ENCODE data around the gene ZDHHC8. TPM values are rescaled to one million over a fixed set of nuclear protein-coding genes. Genes with fewer than 3 reads are reported as not detected.

Gene ZDHHC8
- total and polyA plus RNA-seq, 10 of the 15 experiments (the other 5 are each of a cell fraction or from before 2014, with no cell fraction given), result 0.03 to 46.3 (median 5.3) TPM

- TF ChIP-seq BHLHE40 (IDR thresholded peaks at IDR 0.05; ENCODE audit: borderline replicate concordance in 1 of 2, low read depth in 2 of 2, low read length in 1 of 2) (peak in 1 of 2 experiments; percentile 20; a peak in 1 of 4 replicates), RAD51 (IDR thresholded peaks at IDR 0.05) (peak; percentile 67; the same call in 1 of the 2 replicates)
These were observed 63.3 kb downstream of the ZDHHC8 start (continued) for GRCh38 chr22:20194681-20195593.

- ChIA-PET SMC1A (ENCODE audit: uncharacterized antibody, unreplicated experiment) (interaction anchor here (1.4 kb wide), 1 partner anchor 10 kb away, joined by 4 read pairs; no protein-coding TSS in a partner anchor), POLR2A (no interaction called here), CTCF (interaction anchor here (0.8 kb wide), 1 partner anchor 42 kb away, joined by 3 read pairs; no protein-coding TSS in a partner anchor), RAD21 (ENCODE audit: unreplicated experiment) (no interaction called here)
- no peaks in the 10 kb centered on the region for H4K20me1 ChIP-seq (ENCODE audit: control insufficient read depth, insufficient read depth)
- no peaks in the 10 kb centered on the region for H3K79me2 ChIP-seq (ENCODE audit: control insufficient read depth, insufficient read depth, low read length)
- no peaks in the 10 kb centered on the region for H3K4me1 ChIP-seq (ENCODE audit: control insufficient read depth, insufficient read depth, low read length)
- 14% methylated on average over 19 of the region's 19 CpGs for WGBS (ENCODE audit: insufficient coverage, insufficient replicate concordance, low lambda C conversion rate, missing lambda C conversion rate)
- FAIRE-seq (no peak), ATAC-seq (no peak; the same call in 2 of the 3 replicates), DNase-seq (ENCODE audit: low read depth, low spot score) (no peak)
- no peak overlapping the region for H2AFZ ChIP-seq (ENCODE audit: control insufficient read depth, low read depth, low read length)
- no peak overlapping the region for H3K9ac ChIP-seq (ENCODE audit: control insufficient read depth, insufficient read depth, low read length)
- no peak overlapping the region for H3K27ac ChIP-seq (ENCODE audit: control insufficient read depth, insufficient read depth)
- no peak overlapping the region for H3K4me3 ChIP-seq
- peaks cover 0 to 2% of the 10 kb centered on the region in 2 experiments; a peak in 3 of 4 replicates for H3K27me3 ChIP-seq (replicated peaks in 1 of 2; ENCODE audit: control insufficient read depth in 2 of 2, insufficient read depth in 2 of 2, low read length in 1 of 2)
- TF ChIP-seq MEF2B (IDR thresholded peaks at IDR 0.05; ENCODE audit: partially characterized antibody, poor library complexity, severe bottlenecking) (no peak), RCOR1 (conservative IDR thresholded peaks at IDR 0.05; ENCODE audit: low read depth, low read length) (no peak)
- in situ Hi-C loops (cut with MboI), result no loop called here
- no peaks in the 10 kb centered on the region for H3K9me3 ChIP-seq (replicated peaks; ENCODE audit: control insufficient read depth, insufficient read depth, low read length)
- no TSS peak for BruUV-seq (replicated peaks)
- no peaks in the 10 kb centered on the region for H3K36me3 ChIP-seq (ENCODE audit: control insufficient read depth in 2 of 2, insufficient read depth in 2 of 2, low read length in 1 of 2)
- no peak overlapping the region for H3K4me2 ChIP-seq (ENCODE audit: control insufficient read depth, insufficient read depth)
- intact Hi-C loops (cut with micrococcal nuclease; ENCODE audit: unreplicated experiment), result no loop called here
These were observed 64.7 kb downstream of the ZDHHC8 start for GRCh38 chr22:20196094-20196842.

MicroRNAs within 50 kb of the gene (microRNA counts, 767-probe panel; counts per million panel counts)
- microRNA hsa-miR-1306-3p, result 784 counts per million, percentile 18 among the panel's probes with 10 or more counts

Small RNAs within 50 kb of the gene (microRNA-seq; reads per million reads assigned to microRNA genes)
- gene MIR6816, result not detected

Small RNAs within 50 kb of the gene (small RNA-seq; reads per million reads assigned to genes)
- gene MIR6816, result 0.51 reads per million, percentile 9 among the genes with 10 or more reads in this experiment
- gene RF00599, result not detected

Other genes starting within 250 kb of the ZDHHC8 start
Only the 7 nearest of the 10 such genes appear.
- 0.44 and 1.0 TPM in 2 replicates for gene ARVCF, start 115.0 kb upstream of the ZDHHC8 start, total RNA-seq (2014; rRNA removed)
- gene ARVCF, start 115.0 kb upstream of the ZDHHC8 start, total RNA-seq (2014; rRNA removed; fragmentation: Illumina TruSeq; extraction: Trizol), result 0.13 and 0.32 TPM in 2 replicates
- gene ARVCF, start 115.0 kb upstream of the ZDHHC8 start, total RNA-seq (2021), result 1.8 and 1.9 TPM in 2 replicates
- 0.17 and 0.26 TPM in 2 replicates for gene ARVCF, start 115.0 kb upstream of the ZDHHC8 start, polyA plus RNA-seq (2011; rRNA removed)
- gene ARVCF, start 115.0 kb upstream of the ZDHHC8 start, polyA plus RNA-seq (2014; fragmentation: Illumina TruSeq; extraction: Trizol), result 0.13 and 0.21 TPM in 2 replicates
- not detected for gene ARVCF, start 115.0 kb upstream of the ZDHHC8 start, polyA plus RNA-seq (2014; fragmentation: Nextera tagmentation; extraction: Ambion mirVana)
- gene ARVCF, start 115.0 kb upstream of the ZDHHC8 start, polyA plus RNA-seq (2014; rRNA removed), result 1.00 and 2.6 TPM in 2 replicates
- gene ARVCF, start 115.0 kb upstream of the ZDHHC8 start, polyA plus RNA-seq (2016; fragmentation: Nextera tagmentation; extraction: Ambion mirVana), result 1 to 10 TPM; 1.0 to 1.3 TPM
- gene TANGO2, start 110.7 kb upstream of the ZDHHC8 start, total RNA-seq (2014; rRNA removed), result 24.2 and 25.6 TPM in 2 replicates
- 14.2 and 17.5 TPM in 2 replicates for gene TANGO2, start 110.7 kb upstream of the ZDHHC8 start, total RNA-seq (2014; rRNA removed; fragmentation: Illumina TruSeq; extraction: Trizol)
- 19.4 and 22.2 TPM in 2 replicates for gene TANGO2, start 110.7 kb upstream of the ZDHHC8 start, total RNA-seq (2021)
- gene TANGO2, start 110.7 kb upstream of the ZDHHC8 start, polyA plus RNA-seq (2011; rRNA removed), result 9.7 and 21.0 TPM in 2 replicates
- gene TANGO2, start 110.7 kb upstream of the ZDHHC8 start, polyA plus RNA-seq (2014; fragmentation: Illumina TruSeq; extraction: Trizol), result 11.6 and 19.8 TPM in 2 replicates
- gene TANGO2, start 110.7 kb upstream of the ZDHHC8 start, polyA plus RNA-seq (2014; fragmentation: Nextera tagmentation; extraction: Ambion mirVana), result 1 to 10 TPM; 4.0 to 5.0 TPM
- 23.1 and 26.7 TPM in 2 replicates for gene TANGO2, start 110.7 kb upstream of the ZDHHC8 start, polyA plus RNA-seq (2014; rRNA removed)
- 10 to 100 TPM; 20.8 to 24.8 TPM for gene TANGO2, start 110.7 kb upstream of the ZDHHC8 start, polyA plus RNA-seq (2016; fragmentation: Nextera tagmentation; extraction: Ambion mirVana)
- 24.1 and 28.5 TPM in 2 replicates for gene DGCR8, start 51.6 kb upstream of the ZDHHC8 start, total RNA-seq (2014; rRNA removed)
- 15.4 and 17.3 TPM in 2 replicates for gene DGCR8, start 51.6 kb upstream of the ZDHHC8 start, total RNA-seq (2014; rRNA removed; fragmentation: Illumina TruSeq; extraction: Trizol)
- 33.0 and 35.1 TPM in 2 replicates for gene DGCR8, start 51.6 kb upstream of the ZDHHC8 start, total RNA-seq (2021)
- gene DGCR8, start 51.6 kb upstream of the ZDHHC8 start, polyA plus RNA-seq (2011; rRNA removed), result 15.0 and 17.1 TPM in 2 replicates
- 14.1 and 17.9 TPM in 2 replicates for gene DGCR8, start 51.6 kb upstream of the ZDHHC8 start, polyA plus RNA-seq (2014; fragmentation: Illumina TruSeq; extraction: Trizol)
- gene DGCR8, start 51.6 kb upstream of the ZDHHC8 start, polyA plus RNA-seq (2014; fragmentation: Nextera tagmentation; extraction: Ambion mirVana), result 1 to 10 TPM; 1.2 to 2.5 TPM
- 27.8 and 29.7 TPM in 2 replicates for gene DGCR8, start 51.6 kb upstream of the ZDHHC8 start, polyA plus RNA-seq (2014; rRNA removed)
- 10 to 100 TPM; 12.9 to 16.9 TPM for gene DGCR8, start 51.6 kb upstream of the ZDHHC8 start, polyA plus RNA-seq (2016; fragmentation: Nextera tagmentation; extraction: Ambion mirVana)
- 415 and 441 TPM in 2 replicates for gene RANBP1, start 15.7 kb upstream of the ZDHHC8 start, total RNA-seq (2014; rRNA removed)
- 365 and 396 TPM in 2 replicates for gene RANBP1, start 15.7 kb upstream of the ZDHHC8 start, total RNA-seq (2014; rRNA removed; fragmentation: Illumina TruSeq; extraction: Trizol)
- gene RANBP1, start 15.7 kb upstream of the ZDHHC8 start, total RNA-seq (2021), result 378 and 379 TPM in 2 replicates
- 207 and 270 TPM in 2 replicates for gene RANBP1, start 15.7 kb upstream of the ZDHHC8 start, polyA plus RNA-seq (2011; rRNA removed)
- gene RANBP1, start 15.7 kb upstream of the ZDHHC8 start, polyA plus RNA-seq (2014; fragmentation: Illumina TruSeq; extraction: Trizol), result 301 and 393 TPM in 2 replicates
- gene RANBP1, start 15.7 kb upstream of the ZDHHC8 start, polyA plus RNA-seq (2014; fragmentation: Nextera tagmentation; extraction: Ambion mirVana), result 100 to 1,000 TPM in 1 of 2 experiments, 10 to 100 TPM in 1; 55.3 to 137 TPM
- gene RANBP1, start 15.7 kb upstream of the ZDHHC8 start, polyA plus RNA-seq (2014; rRNA removed), result 512 and 514 TPM in 2 replicates
- 100 to 1,000 TPM; 800 to 808 TPM for gene RANBP1, start 15.7 kb upstream of the ZDHHC8 start, polyA plus RNA-seq (2016; fragmentation: Nextera tagmentation; extraction: Ambion mirVana)
- 81.0 and 88.7 TPM in 2 replicates for gene TRMT2A, start 14.6 kb upstream of the ZDHHC8 start, total RNA-seq (2014; rRNA removed)
- 38.3 and 44.1 TPM in 2 replicates for gene TRMT2A, start 14.6 kb upstream of the ZDHHC8 start, total RNA-seq (2014; rRNA removed; fragmentation: Illumina TruSeq; extraction: Trizol)
- 81.2 and 94.6 TPM in 2 replicates for gene TRMT2A, start 14.6 kb upstream of the ZDHHC8 start, total RNA-seq (2021)
- gene TRMT2A, start 14.6 kb upstream of the ZDHHC8 start, polyA plus RNA-seq (2011; rRNA removed), result 12.5 and 22.9 TPM in 2 replicates
- 10.6 and 30.7 TPM in 2 replicates for gene TRMT2A, start 14.6 kb upstream of the ZDHHC8 start, polyA plus RNA-seq (2014; fragmentation: Illumina TruSeq; extraction: Trizol)
- gene TRMT2A, start 14.6 kb upstream of the ZDHHC8 start, polyA plus RNA-seq (2014; fragmentation: Nextera tagmentation; extraction: Ambion mirVana), result 1 to 10 TPM in 1 of 2 experiments, under 1 TPM in 1; 0.29 to 4.8 TPM
- 97.0 and 114 TPM in 2 replicates for gene TRMT2A, start 14.6 kb upstream of the ZDHHC8 start, polyA plus RNA-seq (2014; rRNA removed)
- 10 to 100 TPM; 71.7 to 87.3 TPM for gene TRMT2A, start 14.6 kb upstream of the ZDHHC8 start, polyA plus RNA-seq (2016; fragmentation: Nextera tagmentation; extraction: Ambion mirVana)
- not detected in 2 replicates for gene CCDC188, start 19.3 kb downstream of the ZDHHC8 start, total RNA-seq (2014; rRNA removed)
- gene CCDC188, start 19.3 kb downstream of the ZDHHC8 start, total RNA-seq (2014; rRNA removed; fragmentation: Illumina TruSeq; extraction: Trizol), result not detected in 2 replicates
- gene CCDC188, start 19.3 kb downstream of the ZDHHC8 start, total RNA-seq (2021), result not detected in 2 replicates
- not detected in 2 replicates for gene CCDC188, start 19.3 kb downstream of the ZDHHC8 start, polyA plus RNA-seq (2011; rRNA removed)
- not detected in 2 replicates for gene CCDC188, start 19.3 kb downstream of the ZDHHC8 start, polyA plus RNA-seq (2014; fragmentation: Illumina TruSeq; extraction: Trizol)
- not detected for gene CCDC188, start 19.3 kb downstream of the ZDHHC8 start, polyA plus RNA-seq (2014; fragmentation: Nextera tagmentation; extraction: Ambion mirVana)
- gene CCDC188, start 19.3 kb downstream of the ZDHHC8 start, polyA plus RNA-seq (2014; rRNA removed), result not detected in 2 replicates
- not detected for gene CCDC188, start 19.3 kb downstream of the ZDHHC8 start, polyA plus RNA-seq (2016; fragmentation: Nextera tagmentation; extraction: Ambion mirVana)
- gene RTN4R, start 136.5 kb downstream of the ZDHHC8 start, total RNA-seq (2014; rRNA removed), result 0.54 and 0.73 TPM in 2 replicates
- gene RTN4R, start 136.5 kb downstream of the ZDHHC8 start, total RNA-seq (2014; rRNA removed; fragmentation: Illumina TruSeq; extraction: Trizol), result 0.09 and 0.13 TPM in 2 replicates
- gene RTN4R, start 136.5 kb downstream of the ZDHHC8 start, total RNA-seq (2021), result 0.77 and 0.87 TPM in 2 replicates
- gene RTN4R, start 136.5 kb downstream of the ZDHHC8 start, polyA plus RNA-seq (2011; rRNA removed), result 0.23 TPM in 1 of 2 replicates, not detected in the other
- 0.03 TPM in 1 of 2 replicates, not detected in the other for gene RTN4R, start 136.5 kb downstream of the ZDHHC8 start, polyA plus RNA-seq (2014; fragmentation: Illumina TruSeq; extraction: Trizol)
- gene RTN4R, start 136.5 kb downstream of the ZDHHC8 start, polyA plus RNA-seq (2014; fragmentation: Nextera tagmentation; extraction: Ambion mirVana), result not detected
- 0.46 and 0.99 TPM in 2 replicates for gene RTN4R, start 136.5 kb downstream of the ZDHHC8 start, polyA plus RNA-seq (2014; rRNA removed)
- 1 to 10 TPM in 1 of 2 experiments, under 1 TPM in 1; 0.76 to 1.0 TPM for gene RTN4R, start 136.5 kb downstream of the ZDHHC8 start, polyA plus RNA-seq (2016; fragmentation: Nextera tagmentation; extraction: Ambion mirVana)

Measured in GM12878 (cell line).